Fibroblast of villous mesenchyme (primary cell): ENCODE data around the gene COL26A1. TPM values are rescaled to one million over a fixed set of nuclear protein-coding genes. Genes with fewer than 3 reads are reported as not detected.
A peak's percentile ranks its signal among the peaks of the same experiment; 100 is the strongest.

Experiments used
- DNase-seq: peaks from one replicate; pipeline ENCODE4 v3.0.0-alpha.2; 2010; ENCODE audit warnings: low read depth
- H3K4me3 ChIP-seq: 2 replicates; pipeline ENCODE4 v1.5.1; 2011; ENCODE audit warnings: low read depth, mild to moderate bottlenecking, low read length
- CTCF ChIP-seq: IDR thresholded peaks from 2 replicates; pipeline ENCODE4 v1.5.1; 2012; ENCODE audit warnings: low read depth, mild to moderate bottlenecking, low read length; ENCODE audit not compliant: insufficient read depth
- total RNA-seq: library from RNA; depleted of rRNA; stranded (reverse); fragments of >200 nt; gene quantifications from 2 replicates; pipeline ENCODE4 v1.2.3, GENCODE V29; 2012

Gene COL26A1
- total RNA-seq, 1 donor, result not detected

- no peak for DNase-seq
- no peak for TF ChIP-seq CTCF
- H3K4me3 ChIP-seq, result no peak overlapping the region
These were observed 170.4 kb downstream of the COL26A1 start for GRCh38 chr7:101533103-101533465.

GRCh38 chr7:101534015-101534803 is 171.5 kb downstream of the COL26A1 start:
- H3K4me3 ChIP-seq, result no peak overlapping the region
- DNase-seq, result no peak
- TF ChIP-seq CTCF, result no peak

- H3K4me3 ChIP-seq, result no peak overlapping the region
- TF ChIP-seq CTCF, result no peak
- no peak for DNase-seq
These were observed 172.2 kb downstream of the COL26A1 start for GRCh38 chr7:101534873-101535272.

GRCh38 chr7:101535351-101535751 is 172.7 kb downstream of the COL26A1 start:
- DNase-seq, result no peak
- no peak overlapping the region for H3K4me3 ChIP-seq
- TF ChIP-seq CTCF, result no peak

GRCh38 chr7:101536232-101536631 is 173.6 kb downstream of the COL26A1 start:
- DNase-seq, result peak; percentile 16
- no peak for TF ChIP-seq CTCF
- H3K4me3 ChIP-seq, result no peak overlapping the region

- TF ChIP-seq CTCF, result no peak
- DNase-seq, result no peak
- no peak overlapping the region for H3K4me3 ChIP-seq
These were observed 174.0 kb downstream of the COL26A1 start for GRCh38 chr7:101536668-101537067.

GRCh38 chr7:101537205-101537604 is 174.5 kb downstream of the COL26A1 start:
- TF ChIP-seq CTCF, result no peak
- DNase-seq, result peak; percentile 36

More at GRCh38 chr7:101537205-101537604, 174.5 kb downstream of the COL26A1 start:
- H3K4me3 ChIP-seq, result no peak overlapping the region
